Stomach (tissue), 9 donors: ENCODE measurements around the gene FAM227B. TPM values are rescaled to one million over a fixed set of nuclear protein-coding genes. Genes with fewer than 3 reads are reported as not detected.
"Not testable (repeated sequence)": the region's sequence is repeated elsewhere in the genome, so short reads cannot be mapped to it uniquely, and the experiment has no call there.

Experiments
- DNase-seq, 2 donors: peaks; one replicate each; pipeline versions ENCODE4 v3.0.0 to v3.0.0-alpha.2; 2013 to 2019
- H3K27ac ChIP-seq, 5 donors: fragments of 200-600 bp in 4 of 5; sonication (generic) in 4 of 5; one replicate each; pipeline ENCODE4 v1.5.1; 2013 to 2019; ENCODE audit warnings: mild to moderate bottlenecking in 1 of 5, moderate library complexity in 1 of 5
- H3K27me3 ChIP-seq, 3 donors: fragments of 200-600 bp; sonication (generic); one replicate each; pipeline ENCODE4 v1.5.1; 2017 to 2019; ENCODE audit warnings: mixed run types in 1 of 3
- H3K36me3 ChIP-seq, 4 donors: fragments of 200-600 bp; sonication (generic); 1 replicate in 3 of 4; 2 replicates in 1 of 4; pipeline ENCODE4 v1.5.1; 2016 to 2019
- H3K4me1 ChIP-seq, 4 donors: fragments of 200-600 bp; sonication (generic); one replicate each; pipeline ENCODE4 v1.5.1; 2016 to 2019
- H3K4me3 ChIP-seq, 4 donors: fragments of 200-600 bp; sonication (generic) in 3 of 4; one replicate each; pipeline ENCODE4 v1.5.1; 2016 to 2019; ENCODE audit warnings: mild to moderate bottlenecking in 1 of 4
- H3K9me3 ChIP-seq, 4 donors: fragments of 200-600 bp; sonication (generic); one replicate each; pipeline ENCODE4 v1.5.1; 2016 to 2019
- CTCF ChIP-seq, 7 experiments: fragments of 450-650 bp in 4 of 7; fragments of 200-600 bp in 3 of 7; sonication (generic) in 3 of 7; IDR thresholded peaks; one replicate each; pipeline ENCODE4 v1.5.1; 2016 to 2019; ENCODE audit warnings: antibody characterized with exemption in 7 of 7, control low read depth in 2 of 7, mild to moderate bottlenecking in 1 of 7
- EP300 ChIP-seq: sonication (generic); formaldehyde crosslinking; IDR thresholded peaks from one replicate; pipeline ENCODE4 v1.6.1; 2017; ENCODE audit warnings: antibody characterized with exemption
- POLR2A ChIP-seq, 4 donors: fragments of 450-650 bp; IDR thresholded peaks; one replicate each; pipeline ENCODE4 v1.6.1; 2016; ENCODE audit warnings: antibody characterized with exemption in 4 of 4, control low read depth in 2 of 4, mild to moderate bottlenecking in 1 of 4, moderate library complexity in 1 of 4
- POLR2AphosphoS5 ChIP-seq, 3 donors: sonication (generic); formaldehyde crosslinking; IDR thresholded peaks; one replicate each; pipeline ENCODE4 v1.6.1; 2016; ENCODE audit warnings: antibody characterized with exemption in 3 of 3
- WGBS, 5 donors: extraction: QIAGEN DNeasy Blood & Tissue Kit in 3 of 5; methylation state at CpG; one replicate each; pipeline versions ENCODE4 v1.1.5 to v1.1.7; 2013 to 2018; 5-methylcytosine and 5-hydroxymethylcytosine counted together
- intact Hi-C: fragments of 100-400 bp; cut with DNase I; formaldehyde crosslinking; loops from one replicate; pipeline ENCODE4 v1.15.1; 2023; ENCODE audit warnings: low total_unique reads
- polyA plus RNA-seq, 3 donors: library from polyadenylated mRNA; stranded (reverse); fragments of 200-250 nt; gene quantifications; one replicate each; pipeline ENCODE4 v1.2.3, GENCODE V29; 2013
- total RNA-seq, 5 donors: library from RNA; depleted of rRNA; stranded (reverse); fragments of >200 nt; gene quantifications; one replicate each; pipeline versions ENCODE4 v1.1.0 to v1.2.3, GENCODE V29; 2014 to 2016
- donor health status: healthy with polysubstance abuse.
- donor health status: Bipolar disorder and iron deficiency.
- donor health status: healthy.

The FAM227B gene
- total and polyA plus RNA-seq, 8 donors = 1.3 to 7.1 (median 2.9) TPM; not detected in 1

GRCh38 chr15:49473031-49473430, 147.6 kb downstream of the FAM227B start:
- WGBS, 5 donors = 49 to 70% (median 55%) methylated on average over 1 of the region's 1 CpG
- no peaks in the 10 kb centered on the region for H3K36me3 ChIP-seq
- no peak for TF ChIP-seq EP300
- TF ChIP-seq CTCF (IDR thresholded peaks at IDR 0.05) = no peak
- no peak for TF ChIP-seq POLR2AphosphoS5 (IDR thresholded peaks at IDR 0.05)
- TF ChIP-seq POLR2A (IDR thresholded peaks at IDR 0.05) = no peak
- no peaks in the 10 kb centered on the region for H3K27me3 ChIP-seq
- H3K4me3 ChIP-seq = no peak overlapping the region
- intact Hi-C loops = no loop called here
- no peak overlapping the region for H3K27ac ChIP-seq
- peaks cover 0 to 16% (median 7%) of the 10 kb centered on the region in 4 donors for H3K4me1 ChIP-seq
- H3K9me3 ChIP-seq = no peaks in the 10 kb centered on the region
- no peak for DNase-seq

DNA sequence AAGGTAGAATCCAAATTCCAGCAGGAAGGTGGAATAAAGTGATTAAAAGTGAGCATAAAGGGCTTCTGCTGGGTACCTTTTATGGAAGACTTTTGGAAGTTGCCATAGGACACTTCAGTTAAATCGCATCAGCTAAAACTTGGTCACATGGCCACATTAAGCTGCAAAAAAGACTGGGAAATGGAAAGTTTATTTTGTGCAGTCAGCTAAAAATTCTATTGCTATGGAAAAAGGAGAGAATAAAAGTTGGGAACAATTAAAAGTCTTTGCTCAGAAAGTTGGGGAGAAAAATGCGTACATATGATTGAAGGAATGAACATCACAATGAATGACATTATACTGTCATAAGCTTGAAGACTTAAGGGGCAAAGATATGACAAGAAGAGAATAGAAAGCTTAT, 148.3 kb downstream of the FAM227B start:
- Histone ChIP-seq H3K4me1 (peaks cover 0 to 23% (median 7%) of the 10 kb centered on the region in 4 donors), H3K36me3 (no peaks in the 10 kb centered on the region), H3K9me3 (no peaks in the 10 kb centered on the region), H3K27me3 (no peaks in the 10 kb centered on the region), H3K4me3 (no peak overlapping the region), H3K27ac (no peak overlapping the region)
- intact Hi-C loops = no loop called here
- TF ChIP-seq EP300 (no peak), POLR2A (IDR thresholded peaks at IDR 0.05) (no peak), POLR2AphosphoS5 (IDR thresholded peaks at IDR 0.05) (no peak), CTCF (IDR thresholded peaks at IDR 0.05) (no peak)
- no peak for DNase-seq
- 85 to 93% (median 87%) methylated on average over 2 of the region's 2 CpGs for WGBS, 5 donors

DNA sequence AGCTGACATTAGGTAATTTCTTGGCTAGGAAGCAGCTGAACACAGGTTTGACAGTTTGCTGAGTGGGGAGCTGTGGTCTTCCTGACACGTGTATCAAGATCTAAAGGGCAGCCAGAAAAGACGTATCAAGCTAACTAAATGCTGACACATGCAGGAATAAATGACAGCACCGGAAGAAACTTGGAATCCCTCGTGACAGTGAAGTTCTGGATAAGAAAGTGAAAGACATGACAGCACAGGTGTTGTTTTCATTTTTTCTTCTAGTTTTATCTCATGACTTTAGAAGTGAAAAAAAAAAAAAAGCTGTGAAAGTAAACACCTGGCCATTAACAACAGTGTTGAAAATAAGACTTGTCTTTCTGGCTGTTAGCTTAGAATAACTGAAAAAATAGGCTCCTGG, 148.9 kb downstream of the FAM227B start:
- Histone ChIP-seq H3K9me3 (no peaks in the 10 kb centered on the region), H3K4me3 (no peak overlapping the region), H3K4me1 (peaks cover 0 to 29% (median 7%) of the 10 kb centered on the region in 4 donors), H3K27ac (no peak overlapping the region), H3K36me3 (no peaks in the 10 kb centered on the region), H3K27me3 (no peaks in the 10 kb centered on the region)
- TF ChIP-seq CTCF (IDR thresholded peaks at IDR 0.05) = no peak
- no peak for TF ChIP-seq POLR2AphosphoS5 (IDR thresholded peaks at IDR 0.05)
- no peak for TF ChIP-seq EP300
- TF ChIP-seq POLR2A (IDR thresholded peaks at IDR 0.05) = no peak
- intact Hi-C loops = no loop called here
- WGBS, 5 donors = 19 to 43% (median 30%) methylated on average over 4 of the region's 4 CpGs
- peak in 1 of 2 donors; percentile 47 for DNase-seq

GRCh38 chr15:49471248-49471647, 149.4 kb downstream of the FAM227B start:
- peak in 1 of 2 donors; percentile 27 for DNase-seq
- H3K27ac ChIP-seq, intact Hi-C loops, H3K4me3 ChIP-seq, H3K9me3 ChIP-seq, H3K27me3 ChIP-seq, H3K36me3 ChIP-seq: not testable (repeated sequence)
- peaks cover 0 to 34% (median 9%) of the 10 kb centered on the region in 4 donors for H3K4me1 ChIP-seq
- peak in 2 of 7 experiments; percentile 11 to 14 for TF ChIP-seq CTCF (IDR thresholded peaks at IDR 0.05)
- WGBS, 5 donors = 70 to 81% (median 77%) methylated on average over 3 to 4 of the region's 4 CpGs
